Body of pancreas (tissue), 4 donors: ENCODE results near the gene KIT.

Experiments
- POLR2A ChIP-seq, 3 donors: fragments of 450-650 bp; IDR thresholded peaks; one replicate each; pipeline ENCODE4 v1.6.1; 2016; ENCODE audit warnings: antibody characterized with exemption in 3 of 3, mild to moderate bottlenecking in 2 of 3
- TF ChIP-seq, protein P1 (sequence below), 7 experiments: fragments of 450-650 bp in 4 of 7; fragments of 200-600 bp in 3 of 7; sonication (generic) in 3 of 7; IDR thresholded peaks; one replicate each; pipeline ENCODE4 v1.5.1; 2016 to 2019; ENCODE audit warnings: antibody characterized with exemption in 7 of 7

DNA sequence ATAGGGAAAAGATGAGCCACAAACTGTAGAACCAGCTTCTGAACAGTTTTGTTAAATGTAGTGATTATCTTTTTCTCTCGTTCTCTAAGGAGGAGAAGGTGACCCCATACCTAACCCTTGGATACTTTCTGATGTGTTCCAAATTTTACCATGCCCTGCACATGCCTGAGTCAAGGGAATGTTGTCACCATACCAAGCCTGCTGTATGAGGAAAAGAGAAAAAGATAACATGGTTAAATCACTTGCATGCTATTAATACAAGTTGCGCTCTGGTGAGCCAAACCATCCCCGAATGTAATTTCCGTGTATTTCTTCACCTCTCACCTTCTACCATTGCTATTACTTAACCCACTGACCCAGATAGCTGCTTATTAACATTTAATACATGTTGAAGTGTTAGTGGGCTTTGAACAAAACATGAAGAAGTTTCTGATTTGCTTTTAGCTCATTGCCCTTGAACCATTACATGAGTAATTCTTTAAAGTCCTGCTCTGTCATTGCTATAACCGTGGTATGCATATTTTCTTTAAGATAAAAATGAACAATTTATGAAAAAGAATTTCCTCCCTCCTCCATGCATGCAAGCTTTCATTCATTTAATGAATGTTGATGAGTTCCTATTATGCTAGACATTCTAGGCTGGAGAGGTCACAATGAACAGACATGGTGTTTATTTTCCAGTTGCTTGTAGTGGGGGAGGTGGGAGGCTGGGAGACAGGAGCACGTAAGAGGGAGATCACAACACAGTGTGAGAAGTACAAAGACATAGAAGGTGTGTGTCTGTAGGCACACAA is 13.6 kb upstream of the KIT start:
- no peak for TF ChIP-seq POLR2A (IDR thresholded peaks at IDR 0.05)
- TF ChIP-seq, protein P1, sequence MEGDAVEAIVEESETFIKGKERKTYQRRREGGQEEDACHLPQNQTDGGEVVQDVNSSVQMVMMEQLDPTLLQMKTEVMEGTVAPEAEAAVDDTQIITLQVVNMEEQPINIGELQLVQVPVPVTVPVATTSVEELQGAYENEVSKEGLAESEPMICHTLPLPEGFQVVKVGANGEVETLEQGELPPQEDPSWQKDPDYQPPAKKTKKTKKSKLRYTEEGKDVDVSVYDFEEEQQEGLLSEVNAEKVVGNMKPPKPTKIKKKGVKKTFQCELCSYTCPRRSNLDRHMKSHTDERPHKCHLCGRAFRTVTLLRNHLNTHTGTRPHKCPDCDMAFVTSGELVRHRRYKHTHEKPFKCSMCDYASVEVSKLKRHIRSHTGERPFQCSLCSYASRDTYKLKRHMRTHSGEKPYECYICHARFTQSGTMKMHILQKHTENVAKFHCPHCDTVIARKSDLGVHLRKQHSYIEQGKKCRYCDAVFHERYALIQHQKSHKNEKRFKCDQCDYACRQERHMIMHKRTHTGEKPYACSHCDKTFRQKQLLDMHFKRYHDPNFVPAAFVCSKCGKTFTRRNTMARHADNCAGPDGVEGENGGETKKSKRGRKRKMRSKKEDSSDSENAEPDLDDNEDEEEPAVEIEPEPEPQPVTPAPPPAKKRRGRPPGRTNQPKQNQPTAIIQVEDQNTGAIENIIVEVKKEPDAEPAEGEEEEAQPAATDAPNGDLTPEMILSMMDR (IDR thresholded peaks at IDR 0.05): no peak
